ENCODE data around the gene ZCCHC24. TPM values are rescaled to one million over a fixed set of nuclear protein-coding genes. Genes with fewer than 3 reads are reported as not detected.

The ZCCHC24 gene
- total RNA-seq, 1 experiment from 2014 or later: 3.8 TPM

- Histone ChIP-seq H3K18ac (ENCODE audit: insufficient read length, low read depth, low read length) (no peak overlapping the region), H3K79me1 (ENCODE audit: insufficient read depth, low read depth, low read length, poor library complexity, severe bottlenecking) (peaks cover 5% of the 10 kb centered on the region), H3K9me3 (ENCODE audit: control insufficient read depth, low read depth, low read length) (no peaks in the 10 kb centered on the region), H4K20me1 (ENCODE audit: control insufficient read depth, insufficient read depth, insufficient read length) (no peaks in the 10 kb centered on the region), H3K4me1 (ENCODE audit: insufficient read depth, low read length) (0 out of 2 replicates have a peak, but pooled peaks cover 5% of the 10 kb centered on the region), H2BK5ac (ENCODE audit: insufficient read length, low read length) (no peak overlapping the region), H3K4ac (ENCODE audit: low read depth, low read length) (no peak overlapping the region), H4K8ac (replicated peaks; ENCODE audit: insufficient read length, low read depth, low read length) (no peak overlapping the region), H2AK5ac (ENCODE audit: insufficient read length, low read length) (no peak overlapping the region), H3K23ac (ENCODE audit: insufficient read length, low read depth, low read length) (no peak overlapping the region), H2BK12ac (ENCODE audit: insufficient read length, low read depth, low read length) (no peak overlapping the region), H3K9ac (ENCODE audit: extremely low read depth, insufficient read length, low read length) (no peak overlapping the region), H2BK20ac (ENCODE audit: low read depth, low read length, poor library complexity, severe bottlenecking) (no peak overlapping the region), H4K91ac (ENCODE audit: insufficient read length, low read depth, low read length) (no peak overlapping the region), H3K27me3 (ENCODE audit: insufficient read depth, low read length) (no peaks in the 10 kb centered on the region), H3K56ac (ENCODE audit: insufficient read length, low read depth, low read length) (no peak overlapping the region), H3K27ac (ENCODE audit: insufficient read length, low read depth, low read length) (no peak overlapping the region), H2BK15ac (ENCODE audit: low read depth, low read length) (no peak overlapping the region), H2AFZ (ENCODE audit: low read length) (no peak overlapping the region), H3K14ac (ENCODE audit: insufficient read depth, low read length) (no peak overlapping the region), H4K5ac (ENCODE audit: insufficient read length, low read depth, low read length) (no peak overlapping the region), H2BK120ac (ENCODE audit: low read depth, low read length, poor library complexity, severe bottlenecking) (no peak overlapping the region), H3K4me2 (ENCODE audit: insufficient read depth, insufficient read length, low read length) (no peak overlapping the region), H3K23me2 (ENCODE audit: insufficient read length, low read depth, low read length, poor library complexity, severe bottlenecking) (peaks cover 5% of the 10 kb centered on the region), H3K79me2 (ENCODE audit: insufficient read depth, low read length) (no peaks in the 10 kb centered on the region), H3T11ph (ENCODE audit: low read length) (no peak overlapping the region)
- TF ChIP-seq, protein P1, sequence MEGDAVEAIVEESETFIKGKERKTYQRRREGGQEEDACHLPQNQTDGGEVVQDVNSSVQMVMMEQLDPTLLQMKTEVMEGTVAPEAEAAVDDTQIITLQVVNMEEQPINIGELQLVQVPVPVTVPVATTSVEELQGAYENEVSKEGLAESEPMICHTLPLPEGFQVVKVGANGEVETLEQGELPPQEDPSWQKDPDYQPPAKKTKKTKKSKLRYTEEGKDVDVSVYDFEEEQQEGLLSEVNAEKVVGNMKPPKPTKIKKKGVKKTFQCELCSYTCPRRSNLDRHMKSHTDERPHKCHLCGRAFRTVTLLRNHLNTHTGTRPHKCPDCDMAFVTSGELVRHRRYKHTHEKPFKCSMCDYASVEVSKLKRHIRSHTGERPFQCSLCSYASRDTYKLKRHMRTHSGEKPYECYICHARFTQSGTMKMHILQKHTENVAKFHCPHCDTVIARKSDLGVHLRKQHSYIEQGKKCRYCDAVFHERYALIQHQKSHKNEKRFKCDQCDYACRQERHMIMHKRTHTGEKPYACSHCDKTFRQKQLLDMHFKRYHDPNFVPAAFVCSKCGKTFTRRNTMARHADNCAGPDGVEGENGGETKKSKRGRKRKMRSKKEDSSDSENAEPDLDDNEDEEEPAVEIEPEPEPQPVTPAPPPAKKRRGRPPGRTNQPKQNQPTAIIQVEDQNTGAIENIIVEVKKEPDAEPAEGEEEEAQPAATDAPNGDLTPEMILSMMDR (conservative IDR thresholded peaks at IDR 0.05): no peak
- Mint-ChIP-seq H3K4me3 (peak overlapping the region; percentile 76 to 87; a peak in 3 of 5 replicates), H3K36me3 (ENCODE audit: insufficient read depth in 1 of 3, low read depth in 3 of 3) (peaks cover 28 to 54% (median 50%) of the 10 kb centered on the region in 3 experiments; a peak in 6 of 7 replicates), H3K9me3 (no peaks in the 10 kb centered on the region), H3K4me1 (peaks cover 8 to 23% of the 10 kb centered on the region in 2 experiments), H3K27ac (no peak overlapping the region), H3K27me3 (ENCODE audit: low read depth) (no peaks in the 10 kb centered on the region; the same call in 1 of the 2 replicates)
- WGBS (ENCODE audit: extremely low coverage, insufficient read length, low lambda C conversion rate): no CpG with 5 or more reads among the region's 6 CpGs
- peak; percentile 16 for DNase-seq
These were observed 96.3 kb downstream of the ZCCHC24 start for GRCh38 chr10:79349072-79349491.
